Putamen (tissue), 1 donor: ENCODE measurements around the gene EEF1E1.

ENCODE experiments used
- DNase-seq: peaks from one replicate; pipeline ENCODE4 v3.0.0-alpha.2; 2016; ENCODE audit warnings: low spot score

The EEF1E1 gene

DNA sequence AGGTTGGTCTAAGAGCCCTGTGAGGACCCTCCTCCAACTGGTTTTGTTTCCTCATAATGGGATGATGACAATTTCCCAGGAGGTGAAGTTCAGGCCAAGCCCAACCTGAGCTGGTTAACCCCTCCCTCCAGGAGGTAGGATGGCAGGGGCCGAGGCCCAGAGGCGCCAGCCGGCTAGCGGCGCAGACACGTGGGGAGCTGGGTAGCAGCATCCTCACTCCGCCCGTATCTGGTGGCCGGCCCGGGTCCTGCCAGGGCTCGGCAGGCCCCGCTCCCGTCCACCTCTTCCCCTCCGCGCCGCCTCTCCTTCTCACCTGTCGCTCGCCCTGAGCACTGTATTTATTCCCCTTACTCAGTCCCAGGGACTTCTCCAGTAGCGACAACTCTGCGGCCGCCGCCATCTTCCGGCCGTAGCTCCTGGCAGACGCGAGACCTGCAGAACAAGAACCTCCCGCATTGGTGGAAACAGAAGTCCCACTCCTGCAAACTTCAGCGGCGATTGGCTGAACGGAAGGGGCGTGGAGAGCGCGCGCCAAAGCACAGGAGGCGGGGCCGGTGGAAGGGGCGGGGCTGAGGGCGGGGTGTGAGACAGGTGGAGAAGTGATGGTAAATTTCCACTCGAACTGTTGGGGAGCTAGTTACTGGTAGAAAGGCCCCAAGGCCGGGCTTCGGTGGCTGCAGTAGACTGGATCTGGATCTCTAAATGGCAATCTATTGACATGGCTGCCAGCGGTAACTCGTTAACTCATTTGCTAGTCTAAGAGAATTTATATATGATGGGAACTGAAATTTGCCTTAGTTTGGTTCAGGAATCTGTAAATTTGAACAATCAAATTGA lies at the start of gene EEF1E1:
TSS of gene EEF1E1 (minus strand) at position 427 of the 837 bp plus-strand sequence. CDS start at position 400, 27 bp downstream.
- peak; percentile 96 for DNase-seq

DNA sequence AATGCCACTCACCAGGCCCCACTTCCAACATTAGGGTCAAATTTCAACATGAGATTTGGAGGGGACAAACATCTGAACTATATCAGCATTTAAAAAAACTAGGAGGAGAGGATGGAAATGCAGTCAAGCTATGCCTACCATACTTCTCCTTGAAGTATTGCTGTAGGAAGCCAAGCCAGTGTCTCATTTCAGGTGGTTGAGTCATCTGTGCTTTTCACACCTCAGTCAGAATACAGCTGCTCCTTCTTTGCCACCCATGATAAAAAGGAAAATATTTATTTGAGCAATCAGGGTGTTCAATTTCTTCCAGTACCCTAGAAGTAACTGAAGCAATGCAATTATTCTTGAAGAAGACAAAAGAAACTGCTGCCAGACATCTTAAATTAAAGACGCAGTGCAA lies 47.0 kb upstream of the EEF1E1 start:
- DNase-seq: no peak

DNA sequence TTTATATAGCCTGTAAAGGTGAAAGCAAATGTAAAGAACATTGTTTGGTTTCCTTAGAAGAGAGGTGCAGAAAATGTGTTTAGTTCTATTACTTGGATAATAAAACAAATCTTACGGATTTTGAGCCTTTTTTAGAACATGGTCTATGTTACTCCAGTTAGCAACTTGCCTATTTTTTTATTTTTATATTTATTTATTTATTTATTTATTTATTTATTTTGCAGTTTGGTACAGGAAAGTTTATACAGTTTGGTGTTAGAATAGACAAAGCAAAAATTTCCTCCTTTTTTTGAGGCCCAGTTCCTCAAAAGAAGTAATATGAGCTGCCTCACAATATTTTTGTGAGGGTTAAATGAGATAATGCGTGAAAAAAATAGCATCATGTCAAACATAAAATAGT lies 41.6 kb upstream of the EEF1E1 start:
- DNase-seq: no peak

DNA sequence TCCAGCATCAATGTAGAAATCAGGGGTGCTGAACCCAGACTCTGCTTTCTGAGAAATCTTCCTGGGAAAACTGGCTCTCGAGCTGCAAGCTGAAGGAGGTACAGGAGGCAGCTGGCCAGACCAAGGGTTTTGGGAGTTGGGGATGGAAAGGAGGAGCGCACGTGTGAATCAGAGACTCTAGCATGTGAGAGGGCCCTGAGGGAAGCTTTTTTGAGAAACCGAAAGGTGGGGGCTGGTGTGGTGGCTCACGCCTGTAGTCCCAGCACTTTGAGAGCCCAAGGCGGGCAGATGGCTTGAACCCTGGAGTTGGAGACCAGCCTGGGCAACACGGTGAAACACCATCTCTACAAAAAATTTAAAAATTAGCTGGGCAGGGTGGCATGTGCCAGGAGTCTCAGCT lies 37.1 kb upstream of the EEF1E1 start:
- DNase-seq: no peak

DNA sequence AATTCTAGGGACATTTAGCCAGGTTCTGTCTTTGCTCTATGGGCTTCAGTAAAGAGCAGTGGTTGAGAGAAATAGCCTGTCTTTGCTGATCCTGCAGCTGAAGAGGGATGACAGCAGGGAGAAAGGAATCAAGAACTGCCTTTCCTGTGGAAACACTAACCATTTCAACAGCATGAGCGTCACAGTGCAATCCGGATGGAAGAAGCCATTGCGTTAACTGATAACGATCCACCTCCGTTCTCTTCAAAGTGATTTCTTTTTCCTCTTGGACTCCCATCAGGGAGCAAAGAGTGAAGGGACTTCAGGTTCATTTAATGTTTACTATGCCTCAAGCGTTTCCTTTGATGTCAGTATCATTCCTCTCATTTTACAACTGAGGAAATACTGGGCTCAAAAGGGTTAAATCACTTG lies 35.2 kb upstream of the EEF1E1 start:
- no peak for DNase-seq

DNA sequence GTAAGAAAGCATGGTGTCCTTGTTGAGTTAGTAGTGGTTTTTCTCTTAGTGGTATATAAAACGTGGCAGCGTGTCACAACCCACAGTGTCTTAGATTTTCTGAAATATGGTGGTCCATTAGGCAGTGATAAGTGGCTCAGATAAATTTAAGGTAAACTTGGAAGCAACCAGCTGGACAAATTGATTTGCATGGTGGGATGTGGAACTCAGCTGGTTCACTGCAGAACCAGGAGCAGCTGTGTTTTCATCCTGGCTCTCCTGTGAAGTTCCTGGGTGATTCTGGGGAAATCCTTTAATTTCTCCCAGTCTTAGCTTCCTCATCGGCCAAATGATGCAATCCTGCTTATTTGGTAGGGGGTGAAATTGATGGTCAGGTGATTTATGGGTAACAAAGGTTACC lies 32.9 kb upstream of the EEF1E1 start:
- no peak for DNase-seq

DNA sequence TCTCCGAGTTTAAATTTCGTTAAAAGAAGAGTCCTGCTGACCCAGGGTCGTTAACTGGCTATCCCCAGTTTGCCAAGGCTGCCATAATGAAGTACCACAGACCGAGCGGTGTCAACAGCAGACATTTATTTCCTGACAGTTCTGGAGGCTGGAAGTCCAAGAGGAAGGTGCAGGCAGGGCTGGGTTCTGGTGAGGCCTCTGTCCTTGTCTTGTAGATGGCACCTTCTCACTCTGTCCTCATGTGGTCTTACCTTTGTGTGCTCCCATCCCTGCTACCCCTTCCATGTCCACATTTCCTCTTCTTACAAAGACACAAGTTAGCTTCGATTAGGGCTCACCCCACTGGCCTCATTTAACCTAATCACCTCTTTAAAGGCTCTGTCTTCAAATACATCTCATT lies 29.8 kb upstream of the EEF1E1 start:
- DNase-seq: no peak

DNA sequence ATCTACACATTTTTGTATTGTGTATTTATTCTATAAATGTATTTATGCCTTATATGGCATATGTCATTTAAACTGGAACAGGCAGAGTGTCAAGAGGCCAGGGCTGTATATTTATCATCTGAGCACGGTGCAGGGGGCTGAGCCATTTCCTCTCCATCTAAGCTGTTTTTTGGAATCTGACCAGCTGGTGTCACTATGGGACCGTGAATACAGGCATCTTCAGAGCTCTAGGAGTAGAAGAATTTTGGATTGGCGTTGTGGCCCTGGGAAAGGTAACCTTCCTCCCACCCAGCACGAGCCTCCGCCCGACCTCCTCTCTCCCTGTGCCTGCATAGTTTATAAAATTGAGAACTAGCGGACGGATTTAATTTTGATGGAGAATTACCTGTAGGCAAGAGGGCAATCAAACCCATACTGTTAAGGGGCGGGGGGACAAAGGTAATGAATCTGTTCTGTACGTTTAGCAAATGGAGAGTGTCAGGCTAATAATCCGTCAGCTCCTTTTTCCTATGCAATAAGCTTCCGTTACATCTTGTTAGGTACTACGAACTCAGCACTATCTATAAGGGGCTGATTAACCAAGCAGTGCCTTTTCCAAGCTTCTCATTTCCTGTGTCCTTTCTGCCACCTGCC lies 29.0 kb upstream of the EEF1E1 start:
- DNase-seq: peak; percentile 39

DNA sequence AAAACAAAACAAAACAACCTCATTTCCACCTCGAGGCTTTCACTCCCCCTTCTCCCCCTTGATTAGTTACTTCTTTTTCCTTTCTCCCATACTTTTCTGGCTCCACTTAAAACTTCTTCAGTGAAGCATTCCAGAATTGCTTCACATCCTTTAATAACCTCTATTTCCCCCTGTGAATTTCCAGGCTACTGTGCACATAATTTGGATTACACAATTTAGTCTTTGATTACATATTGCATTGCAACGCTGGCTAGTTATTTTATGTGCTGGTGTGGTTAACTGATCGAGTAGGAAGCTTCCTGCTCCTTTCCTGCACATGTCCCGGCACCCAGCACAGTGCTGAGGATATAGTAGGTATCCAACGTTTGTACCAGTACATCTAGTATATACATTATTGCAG lies 28.1 kb upstream of the EEF1E1 start:
- DNase-seq: no peak

DNA sequence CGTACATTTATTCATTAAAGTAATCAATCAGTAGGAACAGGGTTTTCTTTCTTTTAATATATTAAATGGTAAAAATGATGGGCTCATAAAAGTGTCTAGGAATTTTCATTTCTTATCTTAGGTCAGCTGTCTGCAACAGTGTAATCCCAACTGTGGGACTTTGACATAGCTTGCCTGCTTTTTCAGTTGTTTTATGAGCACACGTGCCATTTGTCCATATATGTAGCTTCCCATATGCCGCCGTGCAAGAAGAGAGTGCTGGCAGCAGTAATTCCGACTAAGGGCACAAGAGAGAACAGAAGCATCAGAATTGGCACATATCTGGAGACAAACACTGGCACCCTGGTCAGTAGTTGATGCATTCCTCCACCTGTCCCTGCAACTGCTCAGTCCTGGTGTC lies 20.9 kb upstream of the EEF1E1 start:
- DNase-seq: no peak

DNA sequence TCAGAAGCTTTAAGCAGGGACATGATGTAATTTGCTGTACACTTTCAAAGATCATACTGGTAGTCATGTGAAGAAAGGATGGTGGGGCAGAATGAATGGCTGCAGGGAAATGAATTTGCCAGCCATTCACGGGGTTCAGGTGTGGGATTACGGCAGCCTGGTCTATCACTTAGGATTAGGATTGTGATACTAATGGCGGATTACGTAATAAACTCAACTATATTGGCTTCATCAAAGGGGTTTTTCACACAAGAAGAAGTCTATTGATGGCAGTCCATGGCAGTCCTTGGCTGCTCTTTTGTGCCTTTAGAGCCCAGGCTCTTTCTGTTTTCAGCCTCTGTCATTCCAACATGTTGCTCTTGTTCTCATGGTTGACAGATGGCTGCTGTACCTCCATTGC lies 12.6 kb upstream of the EEF1E1 start:
- no peak for DNase-seq

DNA sequence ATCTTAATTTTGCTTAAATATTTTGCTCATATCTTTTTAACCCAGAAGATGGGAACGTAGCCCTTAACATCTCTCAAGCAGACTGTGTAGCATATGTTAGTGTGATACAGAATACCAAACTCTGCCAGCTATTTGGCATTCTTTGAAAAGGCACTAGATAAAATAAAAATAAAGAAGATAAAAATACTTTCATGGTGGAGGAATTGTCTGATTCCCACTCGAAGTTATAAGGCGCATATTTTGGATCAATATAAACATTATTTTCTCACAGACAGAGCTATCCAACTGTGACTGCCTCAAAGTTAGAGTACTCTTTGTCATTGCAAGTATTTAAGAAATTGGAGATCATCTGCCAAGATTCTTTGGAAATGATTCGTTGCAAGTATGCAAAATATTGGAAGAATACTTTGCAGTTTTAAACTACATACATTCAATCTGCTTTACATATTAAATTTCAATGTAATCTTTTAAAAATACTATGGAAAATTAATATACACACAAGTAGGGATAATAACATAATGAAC lies 10.8 kb upstream of the EEF1E1 start:
- no peak for DNase-seq

DNA sequence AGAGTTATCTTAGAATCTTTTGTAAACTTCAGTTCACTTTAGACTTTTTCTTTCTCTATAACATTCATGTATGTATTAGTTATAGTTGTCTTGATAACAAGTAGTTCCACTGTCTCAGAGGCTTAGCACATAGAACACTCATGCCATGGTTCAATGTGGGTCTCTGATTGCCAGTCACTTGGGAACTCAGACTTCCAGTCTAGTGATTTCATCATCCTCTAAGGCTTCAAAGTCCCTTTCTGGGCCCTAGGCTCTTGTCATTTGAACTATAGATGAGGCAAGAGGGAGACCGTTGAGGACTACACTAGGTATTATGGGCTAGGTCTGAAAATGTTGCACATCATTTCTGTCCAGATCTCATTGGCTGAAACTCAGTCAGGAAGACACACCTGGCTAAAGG lies 8.4 kb upstream of the EEF1E1 start:
- no peak for DNase-seq

DNA sequence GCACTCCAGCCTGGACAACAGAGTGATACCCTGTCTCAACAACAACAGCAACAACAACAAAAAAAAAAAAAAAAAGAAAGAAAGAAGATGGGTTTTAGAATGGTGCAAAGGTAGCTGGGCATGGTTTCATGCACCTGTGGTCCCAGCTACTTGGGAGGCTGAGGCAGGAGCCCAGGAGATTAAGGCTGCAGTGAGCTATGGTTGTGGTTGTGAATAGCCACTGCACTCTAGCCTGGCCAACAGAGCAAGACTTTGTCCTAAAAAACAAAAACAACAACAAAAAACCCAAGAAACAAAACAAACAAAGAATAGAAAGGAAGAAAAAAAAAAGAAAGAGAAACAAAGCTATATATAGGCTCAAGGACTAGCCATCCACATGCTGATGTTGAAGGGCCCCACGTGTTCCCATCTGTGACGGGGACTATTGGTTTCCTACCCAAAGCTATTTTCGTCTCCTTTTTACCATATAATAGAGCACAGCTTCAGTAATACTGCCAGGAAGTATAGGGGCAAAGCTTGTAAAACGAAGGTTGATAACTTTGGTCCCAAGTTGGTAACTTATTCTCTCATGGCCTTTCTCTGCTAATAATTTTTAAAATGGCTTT lies 7.9 kb upstream of the EEF1E1 start:
- DNase-seq: no peak

DNA sequence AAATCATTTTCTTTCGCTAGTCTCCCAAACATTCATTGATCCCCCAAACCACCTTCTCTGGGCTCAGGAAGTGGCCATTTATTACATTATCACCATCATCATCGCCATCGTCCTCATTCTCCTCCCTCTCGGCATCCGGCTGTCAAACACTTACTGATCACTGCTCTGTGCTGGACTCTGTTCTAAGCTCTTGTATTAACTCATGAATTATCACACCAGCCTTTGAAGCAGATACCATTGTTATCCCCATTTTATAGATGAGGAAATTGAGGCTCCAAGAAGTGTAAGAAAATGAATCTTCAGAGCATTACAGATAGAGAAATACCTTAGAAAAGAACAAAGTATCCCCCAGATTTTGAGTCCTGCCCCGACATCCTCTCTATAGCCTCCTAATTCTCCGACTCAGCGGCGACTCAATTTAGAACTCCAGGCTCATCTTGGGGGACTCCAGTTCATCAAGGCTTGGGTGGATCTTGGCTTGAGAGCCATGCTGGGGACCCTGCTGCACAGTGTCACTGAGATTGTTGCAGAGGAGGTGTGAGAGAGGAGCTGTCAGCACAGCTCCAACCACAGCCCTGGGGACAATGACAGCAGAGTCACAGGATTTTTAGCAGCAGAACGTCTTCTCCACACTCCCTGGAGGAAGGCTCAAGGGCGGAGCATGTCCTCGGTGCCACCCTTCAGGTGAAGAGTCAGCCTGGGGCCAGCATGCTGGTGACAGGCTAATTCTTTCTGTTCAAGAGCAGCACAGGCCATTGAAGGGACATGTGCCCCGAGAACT lies 6.6 kb upstream of the EEF1E1 start:
- no peak for DNase-seq

DNA sequence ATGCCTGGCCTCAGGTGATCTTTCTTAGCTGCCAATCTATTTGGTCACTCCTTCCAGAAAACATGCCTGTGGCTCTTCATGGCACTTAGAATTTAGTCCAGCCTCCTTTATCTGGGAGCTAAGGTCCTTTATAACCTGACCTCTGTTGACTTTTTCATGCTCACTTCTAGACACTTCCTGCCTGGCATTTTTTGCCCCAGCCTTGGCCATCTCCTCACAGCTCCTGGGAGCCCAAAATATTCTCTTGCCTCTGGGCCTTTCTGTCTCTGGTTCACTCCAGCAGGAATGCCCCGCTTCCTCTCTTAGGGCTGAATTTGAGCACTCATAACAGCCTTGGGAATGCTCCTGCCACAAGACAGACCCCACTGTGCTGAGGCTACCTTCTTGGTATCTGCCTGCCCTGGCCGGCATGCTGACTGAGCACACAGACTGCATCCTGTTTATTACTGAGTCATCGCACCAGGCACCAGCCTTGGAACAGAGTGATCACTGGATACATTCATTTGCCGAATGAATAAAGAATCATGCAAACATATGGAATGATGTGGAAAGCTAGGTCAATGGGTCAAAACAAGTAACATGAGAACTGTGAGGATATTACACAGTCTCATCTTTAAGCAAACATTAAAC lies 5.8 kb upstream of the EEF1E1 start:
- DNase-seq: no peak

DNA sequence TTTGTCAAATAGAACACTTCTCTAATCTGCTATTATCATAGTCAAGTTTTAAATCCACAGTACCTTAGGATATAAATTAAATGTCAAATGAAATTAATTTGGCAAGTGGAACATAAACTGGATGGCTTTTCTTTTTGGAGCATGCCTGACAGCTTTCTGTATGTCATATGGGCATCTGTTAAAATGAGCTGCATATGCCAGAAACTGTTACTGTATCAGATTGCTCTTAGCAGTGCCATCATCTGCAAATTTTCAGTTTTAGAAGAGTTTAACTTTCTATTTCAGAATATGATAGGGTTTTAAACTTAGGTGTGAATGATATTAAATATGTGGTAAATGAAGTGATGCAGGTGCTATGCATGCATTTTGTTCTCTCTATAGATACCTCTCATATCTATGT lies 3.4 kb upstream of the EEF1E1 start:
- no peak for DNase-seq

DNA sequence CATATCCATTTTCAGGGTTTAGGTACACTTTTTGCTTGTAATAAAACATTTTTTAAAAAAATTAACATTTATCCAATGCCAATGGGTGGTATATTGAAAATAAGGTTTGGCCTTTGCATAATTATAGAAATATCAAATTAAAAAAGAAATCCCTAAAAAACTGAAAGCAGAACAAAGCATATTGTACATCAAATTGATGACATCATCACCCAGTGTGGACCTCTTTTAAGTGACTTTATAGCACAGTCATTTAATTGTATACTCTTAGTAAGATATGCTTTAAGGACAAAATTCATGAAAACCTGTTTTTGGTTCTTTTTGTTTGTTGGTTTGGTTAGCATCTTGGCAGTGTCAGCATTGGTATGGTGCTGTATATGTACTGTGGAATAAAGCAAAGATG lies 1.4 kb upstream of the EEF1E1 start:
- no peak for DNase-seq

DNA sequence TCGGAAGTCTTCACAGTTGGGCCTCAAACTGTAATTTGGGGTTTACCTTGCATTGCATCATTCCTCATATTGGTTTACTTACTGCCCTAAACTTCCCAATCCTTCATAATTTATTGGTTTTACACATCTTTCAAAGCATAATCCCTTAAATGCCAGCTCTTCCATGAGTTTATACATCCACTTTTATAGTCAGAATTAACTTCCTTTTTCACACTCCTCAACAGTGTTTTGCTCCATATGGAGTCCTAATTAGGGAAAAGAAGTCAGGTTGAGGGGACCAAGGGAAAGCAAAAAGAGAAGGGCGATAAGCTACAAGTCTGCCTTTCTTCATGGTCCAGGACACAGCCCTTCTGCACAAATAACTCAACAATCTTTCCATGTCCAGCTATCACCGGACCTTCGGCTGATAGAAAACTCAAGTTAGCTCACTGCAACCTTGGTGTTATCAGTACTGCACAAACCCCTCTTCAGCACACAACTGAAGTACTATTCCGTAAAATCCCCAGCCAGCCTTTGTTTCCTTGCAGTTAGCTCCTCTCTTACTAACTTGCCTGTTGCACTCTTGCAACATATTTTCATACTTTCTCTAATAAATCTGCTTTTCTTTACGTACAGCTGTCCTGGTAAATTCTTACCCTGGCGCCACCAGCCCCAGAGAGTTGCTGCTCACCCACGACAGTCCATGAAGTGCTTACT lies 2.0 kb downstream of the EEF1E1 start:
- DNase-seq: no peak

DNA sequence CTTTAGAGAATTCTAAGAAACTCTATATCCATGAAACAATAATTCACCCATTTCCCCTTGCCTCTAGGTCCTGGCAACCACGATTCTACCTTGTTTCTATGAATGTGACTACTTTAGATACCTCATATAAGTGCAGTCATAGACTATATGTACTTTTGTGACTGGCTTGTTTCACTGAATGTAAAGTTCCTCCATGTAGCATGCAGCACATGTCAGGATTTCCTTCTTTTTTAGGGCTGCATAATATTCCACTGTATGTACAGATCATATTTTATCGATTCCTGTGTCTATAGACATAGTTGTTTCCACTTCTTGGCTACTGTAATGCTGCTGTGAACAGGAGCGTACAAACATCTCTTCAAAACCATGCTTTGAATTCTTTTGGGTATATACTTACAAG lies 11.7 kb downstream of the EEF1E1 start:
- no peak for DNase-seq

DNA sequence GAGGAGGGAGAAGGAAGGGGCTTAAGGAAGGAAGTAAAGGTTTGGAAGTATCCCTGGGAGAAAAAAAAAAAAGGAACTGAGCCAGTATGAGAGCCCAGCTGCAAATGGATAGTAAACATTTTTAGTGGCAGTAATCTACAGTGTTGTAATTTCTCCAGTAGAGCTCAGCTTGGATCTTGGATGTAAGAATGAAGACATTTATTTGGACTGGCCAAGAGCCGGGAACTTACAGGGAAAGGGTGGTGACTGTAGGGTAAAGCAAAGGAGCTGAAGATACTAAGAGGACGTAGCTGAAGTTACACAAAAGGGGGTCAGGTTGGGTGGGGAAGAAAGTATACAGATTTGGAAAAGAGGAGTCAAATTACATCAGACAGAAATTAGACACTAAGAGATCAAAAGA lies 13.5 kb downstream of the EEF1E1 start:
- DNase-seq: no peak
